Measurements from ENCODE around the gene CXCL6.

GRCh38 chr4:73821325-73821724 is 15.2 kb upstream of the CXCL6 start:
- TF ChIP-seq, protein P1, sequence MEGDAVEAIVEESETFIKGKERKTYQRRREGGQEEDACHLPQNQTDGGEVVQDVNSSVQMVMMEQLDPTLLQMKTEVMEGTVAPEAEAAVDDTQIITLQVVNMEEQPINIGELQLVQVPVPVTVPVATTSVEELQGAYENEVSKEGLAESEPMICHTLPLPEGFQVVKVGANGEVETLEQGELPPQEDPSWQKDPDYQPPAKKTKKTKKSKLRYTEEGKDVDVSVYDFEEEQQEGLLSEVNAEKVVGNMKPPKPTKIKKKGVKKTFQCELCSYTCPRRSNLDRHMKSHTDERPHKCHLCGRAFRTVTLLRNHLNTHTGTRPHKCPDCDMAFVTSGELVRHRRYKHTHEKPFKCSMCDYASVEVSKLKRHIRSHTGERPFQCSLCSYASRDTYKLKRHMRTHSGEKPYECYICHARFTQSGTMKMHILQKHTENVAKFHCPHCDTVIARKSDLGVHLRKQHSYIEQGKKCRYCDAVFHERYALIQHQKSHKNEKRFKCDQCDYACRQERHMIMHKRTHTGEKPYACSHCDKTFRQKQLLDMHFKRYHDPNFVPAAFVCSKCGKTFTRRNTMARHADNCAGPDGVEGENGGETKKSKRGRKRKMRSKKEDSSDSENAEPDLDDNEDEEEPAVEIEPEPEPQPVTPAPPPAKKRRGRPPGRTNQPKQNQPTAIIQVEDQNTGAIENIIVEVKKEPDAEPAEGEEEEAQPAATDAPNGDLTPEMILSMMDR (IDR thresholded peaks at IDR 0.05) = no peak
- TF ChIP-seq POLR2A (IDR thresholded peaks at IDR 0.05) = no peak

All from lower leg skin (tissue), 3 donors.